ENCODE measurements around the gene TCF7L2.

TCF7L2 gene

GRCh38 chr10:112918771-112919170, 31.3 kb upstream of the TCF7L2 start:
- DNase-seq (ENCODE audit: low read depth in 2 of 2), result no peak
- H3K4me3 ChIP-seq (replicated peaks in 1 of 2; ENCODE audit: low read depth in 2 of 2, low read length in 2 of 2), result no peak overlapping the region
- TF ChIP-seq, protein P1, sequence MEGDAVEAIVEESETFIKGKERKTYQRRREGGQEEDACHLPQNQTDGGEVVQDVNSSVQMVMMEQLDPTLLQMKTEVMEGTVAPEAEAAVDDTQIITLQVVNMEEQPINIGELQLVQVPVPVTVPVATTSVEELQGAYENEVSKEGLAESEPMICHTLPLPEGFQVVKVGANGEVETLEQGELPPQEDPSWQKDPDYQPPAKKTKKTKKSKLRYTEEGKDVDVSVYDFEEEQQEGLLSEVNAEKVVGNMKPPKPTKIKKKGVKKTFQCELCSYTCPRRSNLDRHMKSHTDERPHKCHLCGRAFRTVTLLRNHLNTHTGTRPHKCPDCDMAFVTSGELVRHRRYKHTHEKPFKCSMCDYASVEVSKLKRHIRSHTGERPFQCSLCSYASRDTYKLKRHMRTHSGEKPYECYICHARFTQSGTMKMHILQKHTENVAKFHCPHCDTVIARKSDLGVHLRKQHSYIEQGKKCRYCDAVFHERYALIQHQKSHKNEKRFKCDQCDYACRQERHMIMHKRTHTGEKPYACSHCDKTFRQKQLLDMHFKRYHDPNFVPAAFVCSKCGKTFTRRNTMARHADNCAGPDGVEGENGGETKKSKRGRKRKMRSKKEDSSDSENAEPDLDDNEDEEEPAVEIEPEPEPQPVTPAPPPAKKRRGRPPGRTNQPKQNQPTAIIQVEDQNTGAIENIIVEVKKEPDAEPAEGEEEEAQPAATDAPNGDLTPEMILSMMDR (IDR thresholded peaks at IDR 0.05; ENCODE audit: low read depth, low read length), result no peak

GRCh38 chr10:112919721-112920120, 30.3 kb upstream of the TCF7L2 start:
- TF ChIP-seq, protein P1 (IDR thresholded peaks at IDR 0.05; ENCODE audit: low read depth, low read length), result no peak
- DNase-seq (ENCODE audit: low read depth in 2 of 2), result peak; percentile 41 to 90
- no peak overlapping the region for H3K4me3 ChIP-seq (replicated peaks in 1 of 2; ENCODE audit: low read depth in 2 of 2, low read length in 2 of 2)

DNA sequence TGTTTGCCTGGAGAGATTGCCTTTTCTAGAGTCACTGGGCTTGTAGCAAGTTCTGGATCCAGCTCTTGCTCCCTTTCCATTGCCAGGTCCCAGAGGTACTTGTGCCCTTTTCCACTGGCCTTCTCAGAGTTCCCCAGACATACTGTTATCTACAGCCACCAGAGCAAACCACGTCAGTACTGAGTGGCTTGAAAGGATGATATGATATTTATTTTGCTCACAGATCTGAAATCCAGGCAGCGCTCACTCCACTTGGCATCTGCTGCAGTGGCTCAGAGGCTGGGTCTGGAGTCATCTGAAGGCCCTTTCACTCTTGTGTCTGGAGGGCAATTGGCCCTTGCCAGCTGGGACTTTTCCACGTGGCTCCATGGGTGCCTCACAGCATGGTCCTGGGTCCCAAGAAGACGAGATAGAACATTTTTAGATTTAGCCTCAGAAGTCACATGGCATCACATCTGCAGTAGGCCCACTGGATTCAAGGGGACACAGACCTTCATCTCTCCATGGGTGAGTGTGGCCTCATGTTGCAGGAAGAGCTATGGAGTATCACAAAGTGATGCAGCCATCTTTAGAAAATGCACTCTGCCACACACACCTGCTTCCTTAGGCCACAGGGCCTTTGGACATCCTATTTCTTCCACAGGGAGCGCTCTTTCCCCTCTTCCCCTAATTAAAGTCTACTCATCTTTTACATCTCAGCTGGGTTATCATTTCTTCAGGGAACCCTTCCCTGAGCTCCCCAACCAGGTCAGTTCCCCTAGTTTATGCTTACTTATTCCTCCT, 22.9 kb upstream of the TCF7L2 start:
- DNase-seq (ENCODE audit: low read depth in 2 of 2), result no peak
- TF ChIP-seq, protein P1 (IDR thresholded peaks at IDR 0.05; ENCODE audit: low read depth, low read length), result no peak
- no peak overlapping the region for H3K4me3 ChIP-seq (replicated peaks in 1 of 2; ENCODE audit: low read depth in 2 of 2, low read length in 2 of 2)

DNA sequence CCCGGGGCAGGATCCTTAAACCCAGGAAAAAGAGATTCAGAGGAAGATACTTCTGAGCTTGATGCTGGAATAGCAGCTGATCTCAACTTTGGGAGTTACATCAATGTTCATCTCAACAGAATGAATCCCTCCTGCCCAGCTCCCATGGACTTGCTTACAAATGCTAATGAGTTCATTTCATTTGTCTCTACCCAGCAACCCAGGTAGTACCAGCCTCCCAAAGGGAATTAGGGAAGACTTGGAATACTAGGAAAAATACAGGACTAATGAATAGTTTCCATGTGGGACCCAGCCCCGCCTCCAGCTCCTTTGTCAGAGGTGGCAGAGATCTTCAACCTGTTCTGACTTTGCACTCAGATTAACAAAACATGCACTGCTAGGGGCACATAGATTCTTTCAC, 22.1 kb upstream of the TCF7L2 start:
- DNase-seq (ENCODE audit: low read depth in 2 of 2), result no peak
- no peak overlapping the region for H3K4me3 ChIP-seq (replicated peaks in 1 of 2; ENCODE audit: low read depth in 2 of 2, low read length in 2 of 2)
- TF ChIP-seq, protein P1 (IDR thresholded peaks at IDR 0.05; ENCODE audit: low read depth, low read length), result no peak

DNA sequence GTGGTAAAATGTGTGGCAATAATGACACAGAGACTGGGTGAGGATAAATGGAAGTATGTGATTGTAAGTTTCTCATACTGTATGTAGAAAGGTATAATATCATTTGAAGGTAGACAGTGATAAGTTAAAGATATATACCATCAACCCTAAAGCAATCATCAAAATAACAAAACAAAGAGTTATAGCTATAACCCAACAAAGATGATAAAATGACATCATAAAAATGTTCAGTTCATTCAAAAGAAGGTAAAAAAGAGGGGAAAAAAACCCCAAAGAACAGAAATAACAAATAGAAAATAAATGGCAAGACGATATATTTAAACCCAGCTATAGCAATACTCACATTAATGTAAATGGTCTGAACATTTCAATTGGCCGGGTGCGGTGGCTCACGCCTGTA, 17.4 kb upstream of the TCF7L2 start:
- no peak overlapping the region for H3K4me3 ChIP-seq (replicated peaks in 1 of 2; ENCODE audit: low read depth in 2 of 2, low read length in 2 of 2)
- no peak for DNase-seq (ENCODE audit: low read depth in 2 of 2)
- TF ChIP-seq, protein P1 (IDR thresholded peaks at IDR 0.05; ENCODE audit: low read depth, low read length), result no peak

- TF ChIP-seq, protein P1 (IDR thresholded peaks at IDR 0.05; ENCODE audit: low read depth, low read length), result no peak
- DNase-seq (ENCODE audit: low read depth in 2 of 2), result no peak
- H3K4me3 ChIP-seq (replicated peaks in 1 of 2; ENCODE audit: low read depth in 2 of 2, low read length in 2 of 2), result no peak overlapping the region
Observed at GRCh38 chr10:112934193-112934592, 15.9 kb upstream of the TCF7L2 start.
